A673 (cell line): Measurements from ENCODE around the gene CAMTA2. TPM values are rescaled to one million over a fixed set of nuclear protein-coding genes. Genes with fewer than 3 reads are reported as not detected.

ENCODE experiments used
- BruUV-seq: library from RNA; stranded (reverse); fragments of 400-500 nt; replicated peaks from 2 replicates; lab custom pipeline; 2021; lab: Mats Ljungman, UMichigan
- CTCF ChIA-PET: fragments of 300-600 bp; sonication (Branson Sonifier 250); formaldehyde crosslinking; loops from one replicate; lab custom pipeline; 2022; ENCODE audit warnings: antibody characterized with exemption; lab: Charles Lee
- POLR2A ChIA-PET: fragments of 300-600 bp; sonication (Branson Sonifier 250); formaldehyde crosslinking; loops from one replicate; lab custom pipeline; 2022; ENCODE audit warnings: antibody characterized with exemption; ENCODE audit not compliant: low non-redundant PET; lab: Charles Lee
- DNase-seq: peaks from one replicate; pipeline ENCODE4 v3.0.0-alpha.2; 2015; ENCODE audit warnings: low spot score
- H3K27ac ChIP-seq: fragments of 200-600 bp; sonication (generic); 2 replicates; pipeline ENCODE4 v1.5.1; 2016; ENCODE audit warnings: mixed run types, low read depth, mild to moderate bottlenecking, mixed read lengths, antibody characterized with exemption, low read length; ENCODE audit not compliant: poor library complexity, severe bottlenecking
- H3K27me3 ChIP-seq: fragments of 200-600 bp; sonication (generic); replicated peaks from 2 replicates; pipeline ENCODE4 v1.6.1; 2017; ENCODE audit warnings: mixed run types, low read depth, mild to moderate bottlenecking, mixed read lengths, antibody characterized with exemption, low read length; ENCODE audit not compliant: insufficient read depth, poor library complexity
- H3K36me3 ChIP-seq: fragments of 200-600 bp; sonication (generic); 2 replicates; pipeline ENCODE4 v1.6.1; 2016; ENCODE audit warnings: mixed run types, mild to moderate bottlenecking, mixed read lengths, antibody characterized with exemption, low read length; ENCODE audit not compliant: insufficient read depth, poor library complexity, severe bottlenecking
- H3K4me1 ChIP-seq: fragments of 200-600 bp; sonication (generic); 2 replicates; pipeline ENCODE4 v1.6.1; 2017; ENCODE audit warnings: mixed run types, mild to moderate bottlenecking, mixed read lengths, antibody characterized with exemption, low read length; ENCODE audit not compliant: insufficient read depth, poor library complexity, severe bottlenecking
- H3K4me3 ChIP-seq: fragments of 200-600 bp; sonication (generic); 2 replicates; pipeline ENCODE4 v1.5.1; 2016; ENCODE audit warnings: low read depth, mixed run types, mild to moderate bottlenecking, mixed read lengths, low read length; ENCODE audit not compliant: poor library complexity, severe bottlenecking
- H3K9me3 ChIP-seq: fragments of 200-600 bp; sonication (generic); 2 replicates; pipeline ENCODE4 v1.6.1; 2016; ENCODE audit warnings: mixed run types, low read depth, mild to moderate bottlenecking, mixed read lengths, antibody characterized with exemption, low read length; ENCODE audit not compliant: poor library complexity, severe bottlenecking
- EZH2 ChIP-seq: fragments of 200-600 bp; sonication (generic); IDR thresholded peaks from 2 replicates; pipeline ENCODE4 v1.6.1; 2017; ENCODE audit warnings: borderline replicate concordance, low read depth, mild to moderate bottlenecking, mixed read lengths, antibody characterized with exemption, low read length; ENCODE audit not compliant: poor library complexity, severe bottlenecking
- intact Hi-C: fragments of 100-400 bp; cut with micrococcal nuclease; formaldehyde crosslinking; loops from one replicate; pipeline ENCODE4 v1.10.0; 2022; ENCODE audit not compliant: unreplicated experiment
- total RNA-seq: library from RNA; stranded (reverse); gene quantifications from 2 replicates; pipeline ENCODE4 v1.2.3, GENCODE V29; 2021
- TF ChIP-seq, protein P1 (sequence below): fragments of 300-800, 200-600 bp; sonication (generic); conservative IDR thresholded peaks from 2 replicates; pipeline ENCODE4 v1.5.1; 2017; ENCODE audit warnings: low read depth, mild to moderate bottlenecking, antibody characterized with exemption, low read length, moderate library complexity, mixed read lengths

CAMTA2 gene
- total RNA-seq, 1 experiment from 2014 or later: 16.3 TPM

- intact Hi-C loops: no loop called here
- H3K27ac ChIP-seq: no peak overlapping the region
- ChIA-PET POLR2A (no interaction called here), CTCF (no interaction called here)
- H3K36me3 ChIP-seq: peaks cover 6% of the 10 kb centered on the region
- DNase-seq: no peak
- no peak for TF ChIP-seq EZH2
- TF ChIP-seq, protein P1, sequence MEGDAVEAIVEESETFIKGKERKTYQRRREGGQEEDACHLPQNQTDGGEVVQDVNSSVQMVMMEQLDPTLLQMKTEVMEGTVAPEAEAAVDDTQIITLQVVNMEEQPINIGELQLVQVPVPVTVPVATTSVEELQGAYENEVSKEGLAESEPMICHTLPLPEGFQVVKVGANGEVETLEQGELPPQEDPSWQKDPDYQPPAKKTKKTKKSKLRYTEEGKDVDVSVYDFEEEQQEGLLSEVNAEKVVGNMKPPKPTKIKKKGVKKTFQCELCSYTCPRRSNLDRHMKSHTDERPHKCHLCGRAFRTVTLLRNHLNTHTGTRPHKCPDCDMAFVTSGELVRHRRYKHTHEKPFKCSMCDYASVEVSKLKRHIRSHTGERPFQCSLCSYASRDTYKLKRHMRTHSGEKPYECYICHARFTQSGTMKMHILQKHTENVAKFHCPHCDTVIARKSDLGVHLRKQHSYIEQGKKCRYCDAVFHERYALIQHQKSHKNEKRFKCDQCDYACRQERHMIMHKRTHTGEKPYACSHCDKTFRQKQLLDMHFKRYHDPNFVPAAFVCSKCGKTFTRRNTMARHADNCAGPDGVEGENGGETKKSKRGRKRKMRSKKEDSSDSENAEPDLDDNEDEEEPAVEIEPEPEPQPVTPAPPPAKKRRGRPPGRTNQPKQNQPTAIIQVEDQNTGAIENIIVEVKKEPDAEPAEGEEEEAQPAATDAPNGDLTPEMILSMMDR: no peak
- no TSS peak for BruUV-seq
- no peak overlapping the region for H3K4me3 ChIP-seq
- peaks cover 9% of the 10 kb centered on the region for H3K4me1 ChIP-seq
- no peaks in the 10 kb centered on the region for H3K27me3 ChIP-seq
- H3K9me3 ChIP-seq: no peaks in the 10 kb centered on the region
These were observed 32.4 kb downstream of the CAMTA2 start for GRCh38 chr17:4955091-4955490.

GRCh38 chr17:4953451-4953961 lies 34.0 kb downstream of the CAMTA2 start:
- no peaks in the 10 kb centered on the region for H3K27me3 ChIP-seq
- BruUV-seq: no TSS peak
- ChIA-PET POLR2A (no interaction called here), CTCF (no interaction called here)
- intact Hi-C loops: no loop called here
- H3K4me1 ChIP-seq: peaks cover 9% of the 10 kb centered on the region
- H3K4me3 ChIP-seq: no peak overlapping the region
- no peak for TF ChIP-seq EZH2
- TF ChIP-seq, protein P1: no peak
- no peak overlapping the region for H3K27ac ChIP-seq
- no peaks in the 10 kb centered on the region for H3K9me3 ChIP-seq
- no peak for DNase-seq
- H3K36me3 ChIP-seq: no peaks in the 10 kb centered on the region

DNA sequence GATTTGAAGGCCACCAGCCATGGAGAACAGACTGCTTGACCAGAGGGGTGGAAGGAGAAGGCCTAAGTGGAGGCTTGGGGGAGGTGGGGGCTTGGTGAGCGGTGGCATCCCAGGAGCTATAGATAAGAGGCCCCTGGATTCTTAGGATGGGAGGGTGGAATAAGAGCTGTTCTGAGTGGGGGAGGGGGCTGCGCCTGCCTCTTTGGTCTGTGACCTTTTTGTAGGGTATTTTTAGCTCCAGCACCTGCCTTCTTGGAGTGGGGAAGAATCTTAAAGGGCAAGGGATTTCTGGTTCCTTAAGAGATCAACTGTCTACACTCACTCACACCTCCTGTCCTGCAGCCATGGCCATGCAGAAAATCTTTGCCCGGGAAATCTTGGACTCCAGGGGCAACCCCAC lies 36.0 kb downstream of the CAMTA2 start:
- Histone ChIP-seq H3K4me1 (peaks cover 13% of the 10 kb centered on the region), H3K27me3 (no peaks in the 10 kb centered on the region), H3K9me3 (no peaks in the 10 kb centered on the region), H3K27ac (no peak overlapping the region), H3K4me3 (no peak overlapping the region), H3K36me3 (peaks cover 6% of the 10 kb centered on the region)
- no peak for TF ChIP-seq EZH2
- TF ChIP-seq, protein P1: no peak
- POLR2A ChIA-PET: interaction anchor here (0.6 kb wide), 1 partner anchor 16 kb away, joined by 3 read pairs; the partner anchor contains the start of gene SPAG7
- intact Hi-C loops: no loop called here
- CTCF ChIA-PET: no interaction called here
- BruUV-seq: no TSS peak
- no peak for DNase-seq
